ENCODE results near the gene ANP32B. TPM values are rescaled to one million over a fixed set of nuclear protein-coding genes. Genes with fewer than 3 reads are reported as not detected.
"Not testable (repeated sequence)": the region's sequence is repeated elsewhere in the genome, so short reads cannot be mapped to it uniquely, and the experiment has no call there.

The ANP32B gene
- total and polyA plus RNA-seq, 2 experiments from 2014 or later: 13.1 to 114 TPM

DNA sequence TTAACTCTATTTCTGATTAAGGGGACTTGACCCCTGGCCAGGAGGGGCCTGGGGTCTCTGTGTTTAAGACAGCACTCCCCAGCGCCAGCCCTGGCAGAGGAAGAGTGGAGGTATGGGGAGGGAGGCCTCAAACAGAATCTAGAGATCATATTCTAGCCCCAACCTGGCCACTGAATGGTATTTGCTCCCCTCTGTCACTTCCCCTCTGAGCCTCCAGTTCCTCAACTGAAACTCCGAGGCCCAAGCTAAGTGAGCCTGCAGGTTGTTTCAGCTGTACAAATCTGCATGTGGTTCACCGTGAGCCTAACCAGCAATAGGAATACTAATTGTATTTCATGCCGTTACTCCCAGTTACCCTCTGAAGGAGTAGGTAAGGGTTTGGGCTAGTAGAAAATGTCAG, 36.0 kb downstream of the ANP32B start (continued):
- TF ChIP-seq, protein P1, sequence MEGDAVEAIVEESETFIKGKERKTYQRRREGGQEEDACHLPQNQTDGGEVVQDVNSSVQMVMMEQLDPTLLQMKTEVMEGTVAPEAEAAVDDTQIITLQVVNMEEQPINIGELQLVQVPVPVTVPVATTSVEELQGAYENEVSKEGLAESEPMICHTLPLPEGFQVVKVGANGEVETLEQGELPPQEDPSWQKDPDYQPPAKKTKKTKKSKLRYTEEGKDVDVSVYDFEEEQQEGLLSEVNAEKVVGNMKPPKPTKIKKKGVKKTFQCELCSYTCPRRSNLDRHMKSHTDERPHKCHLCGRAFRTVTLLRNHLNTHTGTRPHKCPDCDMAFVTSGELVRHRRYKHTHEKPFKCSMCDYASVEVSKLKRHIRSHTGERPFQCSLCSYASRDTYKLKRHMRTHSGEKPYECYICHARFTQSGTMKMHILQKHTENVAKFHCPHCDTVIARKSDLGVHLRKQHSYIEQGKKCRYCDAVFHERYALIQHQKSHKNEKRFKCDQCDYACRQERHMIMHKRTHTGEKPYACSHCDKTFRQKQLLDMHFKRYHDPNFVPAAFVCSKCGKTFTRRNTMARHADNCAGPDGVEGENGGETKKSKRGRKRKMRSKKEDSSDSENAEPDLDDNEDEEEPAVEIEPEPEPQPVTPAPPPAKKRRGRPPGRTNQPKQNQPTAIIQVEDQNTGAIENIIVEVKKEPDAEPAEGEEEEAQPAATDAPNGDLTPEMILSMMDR (conservative IDR thresholded peaks at IDR 0.05; ENCODE audit: low read depth in 2 of 2): no peak
- TF ChIP-seq JUNB (IDR thresholded peaks at IDR 0.05; ENCODE audit: unreplicated experiment) (no peak), NANOG (IDR thresholded peaks at IDR 0.05; ENCODE audit: borderline replicate concordance) (no peak), ZNF114 (CRISPR knock-in tag; IDR thresholded peaks at IDR 0.05) (no peak), POLR2AphosphoS5 (IDR thresholded peaks at IDR 0.05; ENCODE audit: low read depth) (no peak), STAT1 (IDR thresholded peaks at IDR 0.05; ENCODE audit: unreplicated experiment) (no peak)
- TF ChIP-seq, protein P2, sequence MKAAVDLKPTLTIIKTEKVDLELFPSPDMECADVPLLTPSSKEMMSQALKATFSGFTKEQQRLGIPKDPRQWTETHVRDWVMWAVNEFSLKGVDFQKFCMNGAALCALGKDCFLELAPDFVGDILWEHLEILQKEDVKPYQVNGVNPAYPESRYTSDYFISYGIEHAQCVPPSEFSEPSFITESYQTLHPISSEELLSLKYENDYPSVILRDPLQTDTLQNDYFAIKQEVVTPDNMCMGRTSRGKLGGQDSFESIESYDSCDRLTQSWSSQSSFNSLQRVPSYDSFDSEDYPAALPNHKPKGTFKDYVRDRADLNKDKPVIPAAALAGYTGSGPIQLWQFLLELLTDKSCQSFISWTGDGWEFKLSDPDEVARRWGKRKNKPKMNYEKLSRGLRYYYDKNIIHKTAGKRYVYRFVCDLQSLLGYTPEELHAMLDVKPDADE (IDR thresholded peaks at IDR 0.05): no peak
- TF ChIP-seq, protein P3, sequence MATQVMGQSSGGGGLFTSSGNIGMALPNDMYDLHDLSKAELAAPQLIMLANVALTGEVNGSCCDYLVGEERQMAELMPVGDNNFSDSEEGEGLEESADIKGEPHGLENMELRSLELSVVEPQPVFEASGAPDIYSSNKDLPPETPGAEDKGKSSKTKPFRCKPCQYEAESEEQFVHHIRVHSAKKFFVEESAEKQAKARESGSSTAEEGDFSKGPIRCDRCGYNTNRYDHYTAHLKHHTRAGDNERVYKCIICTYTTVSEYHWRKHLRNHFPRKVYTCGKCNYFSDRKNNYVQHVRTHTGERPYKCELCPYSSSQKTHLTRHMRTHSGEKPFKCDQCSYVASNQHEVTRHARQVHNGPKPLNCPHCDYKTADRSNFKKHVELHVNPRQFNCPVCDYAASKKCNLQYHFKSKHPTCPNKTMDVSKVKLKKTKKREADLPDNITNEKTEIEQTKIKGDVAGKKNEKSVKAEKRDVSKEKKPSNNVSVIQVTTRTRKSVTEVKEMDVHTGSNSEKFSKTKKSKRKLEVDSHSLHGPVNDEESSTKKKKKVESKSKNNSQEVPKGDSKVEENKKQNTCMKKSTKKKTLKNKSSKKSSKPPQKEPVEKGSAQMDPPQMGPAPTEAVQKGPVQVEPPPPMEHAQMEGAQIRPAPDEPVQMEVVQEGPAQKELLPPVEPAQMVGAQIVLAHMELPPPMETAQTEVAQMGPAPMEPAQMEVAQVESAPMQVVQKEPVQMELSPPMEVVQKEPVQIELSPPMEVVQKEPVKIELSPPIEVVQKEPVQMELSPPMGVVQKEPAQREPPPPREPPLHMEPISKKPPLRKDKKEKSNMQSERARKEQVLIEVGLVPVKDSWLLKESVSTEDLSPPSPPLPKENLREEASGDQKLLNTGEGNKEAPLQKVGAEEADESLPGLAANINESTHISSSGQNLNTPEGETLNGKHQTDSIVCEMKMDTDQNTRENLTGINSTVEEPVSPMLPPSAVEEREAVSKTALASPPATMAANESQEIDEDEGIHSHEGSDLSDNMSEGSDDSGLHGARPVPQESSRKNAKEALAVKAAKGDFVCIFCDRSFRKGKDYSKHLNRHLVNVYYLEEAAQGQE (IDR thresholded peaks at IDR 0.05; ENCODE audit: unreplicated experiment): no peak

DNA sequence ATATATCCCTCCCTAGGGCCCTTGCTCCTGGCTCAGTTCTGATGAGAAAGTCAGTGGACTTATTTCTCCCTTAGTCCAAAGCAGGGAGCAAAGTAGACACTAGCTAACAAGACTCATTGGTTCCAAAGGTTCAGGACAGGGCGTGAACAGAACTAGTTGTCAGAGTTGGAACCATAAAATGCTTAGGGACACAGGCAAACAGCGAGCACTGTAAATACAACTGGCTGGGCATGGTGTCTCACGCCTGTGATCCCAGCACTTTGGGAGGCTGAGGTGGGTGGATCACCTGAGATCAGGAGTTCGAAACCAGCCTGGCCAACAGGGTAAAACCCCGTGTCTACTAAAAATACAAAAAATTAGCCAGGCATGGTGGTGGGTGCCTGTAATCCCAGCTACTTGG, 36.7 kb downstream of the ANP32B start:
- H2AFZ ChIP-seq; H3K27ac Mint-ChIP-seq; H3K4me3 ChIP-seq; DNase-seq (ENCODE audit: low spot score); H3K36me3 ChIP-seq (ENCODE audit: insufficient read depth); H3K4me1 Mint-ChIP-seq; H3K79me2 ChIP-seq (replicated peaks; ENCODE audit: insufficient read depth); H3K27ac ChIP-seq (ENCODE audit: low read depth); H3K27me3 ChIP-seq (ENCODE audit: insufficient read depth); H3K27me3 Mint-ChIP-seq (ENCODE audit: insufficient read depth, low read depth, poor library complexity); H3K4me2 ChIP-seq; H3K9me3 Mint-ChIP-seq; H3F3A ChIP-seq (replicated peaks; ENCODE audit: low read depth); ATAC-seq; H3K4me3 Mint-ChIP-seq; H3K4me1 ChIP-seq (ENCODE audit: insufficient read depth); H4K20me1 ChIP-seq (replicated peaks; ENCODE audit: insufficient read depth); H3K9me2 ChIP-seq (ENCODE audit: insufficient read depth): not testable (repeated sequence)
- peaks cover 25% of the 10 kb centered on the region for H3K36me3 Mint-ChIP-seq (ENCODE audit: low read depth)

All from GM23338 (cell line).